Hematopoietic multipotent progenitor cell (in vitro differentiated cells): ENCODE measurements around the gene CUL2. TPM values are rescaled to one million over a fixed set of nuclear protein-coding genes. Genes with fewer than 3 reads are reported as not detected.
"Not testable (repeated sequence)": the region's sequence is repeated elsewhere in the genome, so short reads cannot be mapped to it uniquely, and the experiment has no call there.

Experiments
- DNase-seq, 3 donors: peaks; one replicate each; pipeline ENCODE4 v3.0.0-alpha.2; 2011 to 2015; ENCODE audit warnings: low read depth in 2 of 3, low spot score in 2 of 3
- total RNA-seq: library from RNA; depleted of rRNA; stranded (reverse); fragments of >200 nt; gene quantifications from one replicate; pipeline ENCODE4 v1.2.3, GENCODE V29; 2012

Gene CUL2
- total RNA-seq, 1 donor, result 7.3 TPM

DNA sequence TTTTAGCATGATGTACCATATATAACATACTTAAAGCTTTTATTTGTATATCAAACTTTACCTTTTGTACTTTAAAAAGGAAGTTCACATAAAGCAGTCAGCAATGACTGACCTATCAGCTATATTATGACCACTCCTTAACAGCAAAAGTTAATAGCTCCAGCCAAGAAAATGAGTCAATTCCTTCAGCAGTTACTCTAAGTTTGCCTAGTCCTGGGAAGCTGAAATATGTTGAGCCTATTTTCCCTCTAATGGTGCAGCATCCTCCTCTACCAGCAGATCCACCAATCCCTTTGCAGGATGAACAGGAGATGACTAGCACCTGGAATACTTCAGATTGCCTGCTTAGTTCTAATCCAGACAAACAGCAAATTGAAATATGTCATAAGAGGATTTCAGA is 64.2 kb downstream of the CUL2 start:
- DNase-seq, result no peak

DNA sequence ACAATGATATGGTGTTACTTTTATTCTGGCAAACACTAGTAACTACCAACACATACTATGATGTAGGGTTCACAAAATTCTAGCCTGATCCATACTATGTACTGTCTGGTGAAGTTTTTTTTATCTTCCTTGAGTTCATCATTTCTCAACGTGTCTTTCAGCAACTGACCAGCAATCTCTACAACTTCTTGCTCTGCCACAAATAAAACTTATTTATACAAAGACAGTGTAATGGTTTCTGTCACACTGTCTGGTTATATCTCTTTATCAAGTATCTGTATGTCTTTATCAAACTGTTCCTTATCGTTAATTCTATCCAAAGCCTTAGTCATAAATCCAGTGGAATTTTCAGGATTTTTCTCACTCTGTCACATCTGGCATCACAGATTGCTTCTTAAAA is 69.7 kb downstream of the CUL2 start:
- DNase-seq, result no peak

DNA sequence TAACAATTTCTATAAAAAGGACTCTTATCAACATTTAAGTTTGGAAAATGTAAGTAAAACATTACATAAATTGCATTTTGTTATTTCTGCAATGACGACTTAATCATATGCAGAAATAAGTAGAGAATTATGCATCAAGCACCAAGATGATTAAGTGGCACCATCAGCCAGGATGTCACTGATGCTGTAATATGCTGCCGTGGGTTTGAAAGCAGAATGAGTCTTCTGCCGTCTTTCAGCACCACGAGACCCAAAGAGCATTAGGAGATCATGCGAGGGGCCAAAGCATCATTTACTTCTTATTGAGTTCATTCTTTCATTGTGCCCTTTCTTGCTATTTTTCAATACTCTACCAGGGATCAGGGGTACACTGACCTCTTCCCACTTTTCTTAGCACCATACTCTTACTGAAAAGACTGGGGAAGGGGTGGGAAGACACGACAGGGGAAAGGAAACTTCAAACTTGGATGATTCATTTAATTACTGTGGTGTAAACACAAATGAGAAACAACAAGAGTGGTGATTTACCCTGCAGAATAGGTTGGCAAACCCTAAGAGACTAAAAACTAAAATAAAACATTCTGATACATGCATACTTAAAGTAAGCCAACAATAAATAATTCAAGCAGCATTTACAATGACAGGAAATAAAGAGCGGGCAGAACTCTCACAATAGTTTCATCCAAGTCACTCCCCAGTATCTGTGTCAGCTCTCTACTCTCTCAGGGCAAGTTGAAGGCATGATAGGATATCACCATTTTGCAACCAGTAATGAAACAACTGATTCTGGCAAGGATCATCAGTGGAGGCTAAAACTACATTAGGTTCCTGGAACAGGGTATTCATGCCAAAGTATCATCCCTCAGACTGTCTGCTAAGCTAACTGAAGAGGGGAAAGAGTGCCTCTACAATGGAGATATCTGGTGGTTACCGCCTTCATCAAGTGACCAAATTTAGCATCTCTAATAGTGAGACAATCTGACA is 70.8 kb downstream of the CUL2 start:
- no peak for DNase-seq

DNA sequence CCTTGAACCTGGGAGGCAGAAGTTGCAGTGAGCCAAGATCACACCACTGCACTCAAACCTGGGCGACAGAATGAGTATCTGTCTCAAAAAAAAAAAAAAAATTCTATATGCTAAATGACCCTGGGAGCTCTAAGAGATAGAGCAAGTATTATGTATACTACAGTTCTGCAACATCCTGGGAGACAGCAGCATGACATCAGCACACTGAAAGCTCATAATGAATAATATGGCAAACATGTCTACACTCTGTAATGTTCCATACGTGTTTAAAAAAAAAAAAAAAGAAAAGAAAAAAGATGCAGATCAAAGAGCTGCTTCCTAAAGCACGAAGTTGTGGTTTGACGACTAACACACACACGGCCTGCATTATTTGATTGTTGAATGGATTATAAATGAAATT is 72.5 kb downstream of the CUL2 start:
- DNase-seq, result no peak

DNA sequence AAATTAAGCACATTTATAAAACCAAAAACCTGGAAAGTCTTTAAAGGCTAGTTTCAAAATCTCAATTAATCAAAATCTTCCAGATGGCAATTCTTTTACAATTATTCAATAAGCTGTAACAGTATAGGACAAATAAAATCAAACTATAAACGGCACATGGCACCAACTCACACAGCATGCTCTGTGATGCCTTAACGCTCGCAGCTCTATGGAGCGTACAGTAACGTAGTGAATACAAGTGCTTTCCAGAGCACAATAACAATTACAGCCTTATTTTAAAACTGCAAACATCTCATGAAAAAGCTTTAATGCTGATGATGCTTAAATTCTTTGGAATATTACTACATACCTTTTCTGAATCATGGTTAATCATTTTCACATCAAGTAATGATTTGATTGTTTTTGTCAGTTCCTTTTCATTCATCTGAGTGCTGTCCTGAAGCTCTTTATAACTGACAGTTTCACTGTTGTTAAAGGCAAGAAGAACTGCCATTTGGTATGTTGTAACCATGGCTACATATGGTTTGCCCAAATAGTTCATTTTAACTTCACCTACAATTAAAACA is 74.2 kb downstream of the CUL2 start:
- no peak for DNase-seq

DNA sequence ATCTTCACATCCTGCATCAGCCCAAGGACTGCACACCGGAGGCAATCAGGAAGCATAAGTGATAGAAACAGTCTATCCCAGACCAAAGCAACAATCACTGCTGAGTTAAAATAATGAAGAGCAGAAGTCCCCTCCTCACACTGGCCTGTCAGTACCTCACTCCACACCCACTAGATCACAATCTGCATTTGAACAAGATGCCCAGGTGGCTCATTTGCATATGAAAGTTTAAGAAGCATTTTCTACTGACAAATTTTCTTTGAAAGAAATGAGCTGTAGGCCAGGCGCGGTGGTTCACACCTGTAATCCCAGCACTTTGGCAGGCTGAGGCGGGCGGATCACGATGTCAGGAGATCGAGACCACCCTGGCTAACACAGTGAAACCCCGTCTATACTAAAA is 77.4 kb downstream of the CUL2 start:
- DNase-seq, result no peak

DNA sequence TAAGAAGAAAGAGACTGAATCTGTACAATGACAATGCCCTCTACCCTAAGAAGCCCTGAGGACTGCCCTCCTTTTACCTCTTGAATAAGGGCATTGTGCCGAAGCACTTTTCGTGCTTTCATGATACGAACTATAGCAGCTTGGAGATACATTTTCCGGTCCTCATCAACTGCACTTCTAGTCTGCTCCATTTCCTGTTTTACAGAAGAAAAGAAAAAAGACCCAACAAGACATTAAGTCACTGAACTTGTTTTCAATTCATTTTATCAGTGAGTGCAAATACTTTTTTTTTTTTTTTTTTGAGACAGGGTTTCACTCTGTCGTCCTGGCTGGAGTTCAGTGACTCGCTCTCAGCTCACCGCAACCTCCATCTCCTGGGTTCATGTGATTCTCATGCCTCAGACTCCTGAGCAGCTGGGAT is 78.4 kb downstream of the CUL2 start:
- no peak for DNase-seq

DNA sequence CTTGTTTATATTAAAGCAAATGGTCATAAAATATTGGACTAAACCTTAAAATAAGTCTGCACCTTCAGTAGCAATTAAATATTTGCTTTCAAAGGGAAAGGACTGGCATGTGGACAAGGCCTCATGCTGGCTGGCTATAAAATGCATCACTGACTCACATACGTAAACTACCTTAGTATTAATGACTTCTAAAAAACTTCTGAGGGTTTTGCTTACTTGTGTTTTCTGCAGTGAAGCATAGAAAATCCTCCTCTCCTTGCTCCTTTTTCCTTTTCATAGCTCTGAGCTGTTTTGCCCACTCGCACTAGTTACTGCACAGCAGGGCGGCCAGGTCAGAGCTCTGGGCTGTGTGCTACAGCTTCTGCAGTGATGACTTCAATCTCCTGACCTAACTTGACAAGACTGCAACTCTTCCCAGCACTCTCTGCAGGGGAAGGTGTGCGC is 82.3 kb downstream of the CUL2 start:
- DNase-seq, result no peak

DNA sequence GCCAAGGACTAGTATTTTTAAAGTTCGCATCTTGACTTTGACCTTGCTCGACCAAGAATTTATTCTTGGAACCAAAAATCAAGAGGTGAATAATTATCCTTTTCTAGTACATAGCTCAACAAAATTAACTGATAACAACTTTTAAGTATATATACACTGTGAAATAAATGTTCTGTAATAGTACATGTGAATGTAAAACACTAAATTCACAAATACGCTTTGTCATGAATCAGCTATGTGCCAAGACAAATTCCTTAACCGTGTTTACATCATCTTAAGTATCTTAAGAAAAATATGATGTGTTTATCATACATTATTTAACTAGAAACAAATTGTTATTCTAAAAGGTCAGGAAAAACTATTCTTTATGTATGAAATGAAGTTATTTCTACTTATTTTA is 83.3 kb downstream of the CUL2 start:
- no peak for DNase-seq

DNA sequence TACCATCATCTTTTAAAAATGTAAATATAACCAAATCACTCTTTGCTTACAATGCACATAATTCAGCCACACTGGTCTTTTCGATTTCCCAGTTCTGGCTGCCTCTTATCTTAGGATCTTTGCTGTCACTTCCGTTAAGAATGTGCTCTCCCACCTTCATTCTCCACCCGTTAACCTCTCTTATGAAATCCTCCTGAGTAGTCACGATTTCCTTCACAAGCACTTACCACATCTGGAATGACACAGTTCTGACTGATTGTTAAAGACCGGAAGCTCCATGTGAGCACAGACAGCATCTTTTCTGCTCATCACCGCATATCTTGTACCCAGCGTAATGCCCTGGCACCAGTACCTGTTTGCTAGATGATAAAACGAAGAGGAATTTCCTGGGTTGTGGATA is 84.3 kb downstream of the CUL2 start:
- DNase-seq, result no peak

DNA sequence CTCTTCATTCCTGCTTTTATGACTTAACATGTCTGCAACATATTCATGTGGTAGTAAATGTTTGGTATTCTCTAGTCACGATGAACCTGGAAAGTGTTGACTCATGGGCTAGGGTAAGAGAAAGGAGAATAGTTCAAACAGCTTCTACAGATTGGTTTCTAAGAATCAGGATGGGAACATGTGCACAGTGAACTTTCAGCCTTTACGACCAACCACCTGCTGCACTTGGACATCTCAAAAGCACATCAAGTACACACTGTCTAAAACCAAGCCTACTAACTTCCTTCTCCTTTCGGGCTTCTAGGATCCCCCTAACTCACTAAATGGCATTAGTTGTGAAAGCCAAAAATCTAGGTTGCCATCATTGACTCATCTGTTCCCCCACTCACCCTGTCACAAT is 85.5 kb downstream of the CUL2 start:
- DNase-seq, result no peak

DNA sequence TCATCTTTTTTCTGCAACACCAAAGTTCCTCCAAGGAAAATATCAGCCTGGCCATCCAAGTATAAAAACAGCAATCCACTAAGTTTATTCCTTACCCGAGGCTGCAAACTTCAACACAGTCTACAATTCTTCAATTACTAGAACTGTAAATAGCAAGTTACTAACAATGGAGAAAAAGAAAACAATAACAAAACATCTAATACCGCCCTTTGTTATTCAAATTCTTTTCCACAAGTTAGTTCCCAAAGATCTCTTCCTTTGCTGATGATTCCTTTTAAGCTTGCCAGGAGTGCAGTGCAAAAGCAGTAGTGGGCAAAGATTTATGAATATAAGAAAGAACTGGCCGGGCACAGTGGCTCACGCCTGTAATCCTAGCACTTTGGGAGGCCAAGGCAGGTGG is 86.2 kb downstream of the CUL2 start:
- no peak for DNase-seq

DNA sequence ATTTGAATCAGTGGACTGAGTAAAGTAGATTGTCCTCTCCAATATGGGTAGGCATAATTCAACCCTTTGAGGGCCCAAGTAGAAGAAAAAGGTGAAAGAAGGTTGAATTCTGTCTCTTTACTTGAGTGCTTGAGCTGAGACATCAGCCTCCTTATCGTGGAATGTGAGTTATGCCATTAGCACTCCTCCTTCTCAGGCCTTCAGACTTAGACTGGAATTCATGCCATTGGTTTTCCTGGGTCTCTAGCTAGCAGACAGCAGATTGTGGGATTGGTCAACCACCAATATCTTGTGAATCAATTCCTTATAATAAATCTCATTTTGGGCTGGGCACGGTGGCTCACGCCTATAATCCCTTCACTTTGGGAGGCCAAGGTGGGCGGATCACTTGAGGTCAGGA is 89.2 kb downstream of the CUL2 start:
- DNase-seq, result no peak

DNA sequence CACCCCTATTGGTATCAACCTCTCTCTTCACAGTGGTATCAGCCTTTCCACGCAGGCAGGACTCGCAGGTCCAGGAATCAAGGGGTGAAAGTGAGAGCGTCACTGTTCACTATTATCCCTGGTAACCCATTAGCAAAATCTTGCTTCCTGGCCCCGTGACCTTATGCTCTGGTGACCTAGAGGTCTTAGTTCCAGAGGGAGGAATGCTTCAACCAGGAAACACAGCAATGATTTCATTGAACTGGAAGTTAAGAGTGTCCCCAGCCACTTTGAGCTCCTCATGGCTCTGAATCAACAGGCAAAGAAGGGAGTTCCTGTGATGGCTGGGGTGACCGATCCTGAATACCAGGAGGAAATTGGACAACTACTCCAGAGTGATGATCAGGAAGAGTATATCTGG is 90.6 kb downstream of the CUL2 start:
- no peak for DNase-seq

DNA sequence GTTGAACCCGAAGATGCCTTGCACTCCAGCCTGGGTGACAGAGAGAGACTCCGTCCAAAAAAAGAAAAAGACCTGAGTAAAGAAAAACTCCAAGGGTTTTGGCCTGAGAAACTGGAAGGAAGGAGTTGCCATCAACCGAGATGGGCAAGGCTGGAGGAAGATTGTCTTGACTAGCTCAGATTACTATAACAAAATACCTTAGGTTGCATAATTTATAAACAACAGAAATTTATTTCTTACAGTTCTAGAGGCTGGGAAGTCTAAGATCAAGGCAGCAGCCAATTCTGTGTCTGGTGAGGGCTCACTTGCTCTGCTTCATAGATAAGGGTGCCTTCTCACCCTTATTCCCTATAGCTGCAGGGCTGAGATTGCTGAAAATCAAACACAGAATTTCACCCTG is 91.2 kb downstream of the CUL2 start:
- DNase-seq, result no peak

DNA sequence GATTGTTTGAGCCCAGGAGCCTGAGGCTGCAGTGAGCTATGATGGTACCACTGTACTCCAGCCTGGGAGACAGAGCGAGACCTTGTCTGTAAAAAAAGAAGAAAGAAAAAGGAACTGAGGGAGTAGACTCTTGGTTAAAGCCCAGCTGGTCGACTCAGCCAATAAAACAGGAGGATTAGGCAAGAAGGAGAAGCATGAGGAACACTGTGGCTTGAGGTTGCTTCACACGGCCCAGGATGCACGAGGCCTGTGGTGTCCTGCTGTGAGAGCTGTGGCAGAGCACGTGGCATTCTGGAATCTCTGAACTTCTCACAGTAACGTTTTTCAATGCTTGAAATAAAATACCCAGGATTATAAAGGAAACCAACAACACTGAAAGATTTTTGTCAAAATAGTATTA is 93.3 kb downstream of the CUL2 start:
- DNase-seq, result peak in 2 of 3 donors; percentile 25 to 69

DNA sequence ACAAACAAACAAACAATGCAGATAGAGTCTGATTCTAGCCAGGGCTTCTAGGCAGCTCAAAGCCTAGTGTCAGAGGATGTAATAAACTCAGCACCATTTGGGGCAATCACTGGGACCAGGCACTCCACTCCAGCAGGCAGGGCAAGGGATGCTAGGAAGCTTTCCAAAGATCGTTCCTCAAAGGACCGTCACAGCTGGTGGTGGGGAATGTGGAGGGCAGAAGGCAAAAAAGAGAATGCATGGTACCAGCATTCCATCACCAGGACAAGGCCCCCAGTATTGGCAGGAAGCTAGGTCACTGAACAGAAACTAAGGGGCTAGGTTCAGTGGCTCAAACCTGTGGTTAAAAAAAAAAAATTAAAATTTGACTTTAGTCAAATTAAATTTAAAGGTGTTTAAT is 94.2 kb downstream of the CUL2 start:
- no peak for DNase-seq

DNA sequence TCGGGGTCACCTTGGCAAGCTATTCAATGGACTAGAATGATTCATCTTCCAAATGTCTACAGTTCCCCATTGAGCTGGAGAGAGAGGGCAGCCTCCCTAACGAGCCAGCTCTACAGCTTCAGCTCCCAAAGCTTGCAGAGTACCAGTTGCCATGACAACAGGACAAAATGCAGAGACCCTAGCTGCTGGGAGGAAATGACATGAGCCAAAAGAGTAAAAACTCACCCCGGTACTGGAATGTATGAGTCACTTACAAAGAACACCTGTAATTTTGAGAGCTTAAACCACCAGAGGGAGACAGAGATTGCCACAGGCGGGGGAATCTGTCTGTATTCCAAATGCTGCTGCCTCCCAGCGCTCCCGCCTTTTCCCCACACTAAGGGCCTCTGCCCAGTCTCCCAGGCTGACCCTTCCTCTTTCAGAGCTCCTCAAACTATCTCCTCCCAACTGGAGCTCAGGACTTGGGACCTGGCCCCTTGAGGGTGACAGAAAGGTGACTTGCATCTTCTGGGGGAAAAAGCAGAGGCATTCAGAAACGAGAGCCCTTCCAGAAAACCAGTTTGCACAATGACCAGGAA is 95.5 kb downstream of the CUL2 start:
- DNase-seq, result peak in 2 of 3 donors; percentile 93 to 98

DNA sequence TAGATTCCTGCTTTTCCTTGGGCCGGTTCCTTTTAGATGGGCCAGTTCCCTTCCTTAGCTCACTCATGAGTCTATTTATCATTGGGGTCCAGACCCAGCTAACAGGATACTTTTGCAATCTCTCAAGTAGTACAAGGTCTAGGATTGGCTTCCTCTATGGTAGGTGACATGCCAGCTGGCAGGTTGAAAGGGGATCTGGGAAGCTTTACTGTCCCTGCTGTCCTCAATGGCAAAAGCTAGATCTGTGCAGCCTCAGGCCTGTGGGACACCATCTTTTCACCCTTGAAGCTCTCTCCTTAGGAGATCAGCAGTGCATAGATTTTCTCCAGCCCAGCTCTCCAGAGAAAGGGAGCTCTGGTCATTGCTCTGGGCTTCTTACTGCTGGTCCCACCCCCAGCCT is 96.4 kb downstream of the CUL2 start:
- no peak for DNase-seq

DNA sequence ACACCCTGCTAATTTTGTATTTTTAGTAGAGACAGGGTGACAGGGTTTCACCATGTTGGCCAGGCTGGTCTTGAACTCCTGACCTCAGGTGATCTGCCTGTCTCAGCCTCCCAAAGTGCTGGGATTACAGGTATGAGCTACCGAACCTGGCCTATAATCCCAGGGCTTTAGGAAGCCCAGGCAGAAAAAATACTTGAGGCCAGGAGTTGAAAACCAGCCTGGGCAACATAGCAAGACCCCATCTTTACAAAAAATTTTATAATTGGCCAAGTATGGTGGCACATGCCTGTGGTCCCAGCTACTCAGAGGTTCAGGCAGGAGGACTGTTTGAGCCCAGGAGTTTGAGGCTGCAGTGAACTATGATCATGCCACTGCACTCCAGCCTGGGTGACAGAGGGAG is 99.0 kb downstream of the CUL2 start:
- not testable (repeated sequence) for DNase-seq

DNA sequence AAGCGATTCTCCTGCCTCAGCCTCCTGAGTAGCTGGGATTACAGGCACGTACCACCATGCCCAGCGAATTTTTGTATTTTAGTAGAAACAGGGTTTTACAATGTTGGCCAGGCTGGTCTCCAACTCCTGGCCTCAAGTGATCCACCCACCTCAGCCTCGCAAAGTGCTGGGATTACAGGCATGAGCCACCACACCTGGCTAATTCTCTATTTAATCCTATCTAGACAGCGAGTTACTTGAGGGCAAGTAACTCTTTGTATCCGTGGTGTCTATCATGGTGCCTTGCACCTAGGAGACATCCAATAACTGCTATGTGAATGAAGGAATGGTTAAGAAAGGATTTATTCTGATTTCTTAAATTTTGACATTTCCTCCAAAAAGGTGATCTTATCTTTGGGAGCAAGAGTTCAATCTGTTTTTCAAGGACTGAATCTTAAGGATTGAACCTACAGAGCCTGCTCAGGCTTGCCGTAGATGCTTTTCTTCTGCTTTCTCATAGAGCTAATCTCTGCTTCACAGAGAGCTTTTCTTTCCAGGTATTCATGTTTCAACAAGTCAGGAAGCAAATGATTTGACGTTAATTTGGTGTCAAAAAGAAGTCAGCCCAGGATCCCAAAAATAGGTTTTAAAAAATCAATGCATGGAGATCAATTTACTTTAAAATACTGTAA is 101.6 kb downstream of the CUL2 start:
- no peak for DNase-seq
